NCI-H510A treated with DMSO at 0.1 percent for 48 hours (cell line): Measurements from ENCODE around the gene EIF1B.
"Not testable (repeated sequence)": the region's sequence is repeated elsewhere in the genome, so short reads cannot be mapped to it uniquely, and the experiment has no call there.

Source experiments
- DNase-seq: peaks from one replicate; lab custom pipeline; 2025; lab: John Stamatoyannopoulos, UW

The EIF1B gene

GRCh38 chr3:40309418-40309924 is at the start of gene EIF1B:
Gene EIF1B (plus strand): TSS chr3:40309707. CDS start chr3:40309942, 235 bp downstream.
- DNase-seq: peak; percentile 93

DNA sequence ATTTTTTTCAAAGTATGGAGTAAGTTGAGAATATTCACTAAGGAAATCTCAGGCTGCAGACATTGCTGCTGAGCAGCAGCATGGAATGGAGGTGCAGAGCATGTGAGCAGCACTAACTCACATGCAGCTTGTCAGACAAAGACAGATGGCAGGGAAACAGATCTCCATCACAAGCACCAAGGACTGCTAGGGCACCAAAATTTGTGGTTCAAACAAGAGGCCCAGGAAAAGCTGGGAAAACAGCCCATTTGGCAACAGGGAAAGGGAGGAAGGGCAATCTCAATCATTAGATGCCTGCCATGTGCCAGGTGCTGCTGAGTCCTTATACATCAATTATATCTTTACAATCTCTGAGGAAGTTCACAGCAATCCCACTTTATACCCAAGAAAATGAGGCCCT is 47.2 kb upstream of the EIF1B start:
- DNase-seq: no peak

- no peak for DNase-seq
Measured at GRCh38 chr3:40264451-40264850, 45.1 kb upstream of the EIF1B start.

- DNase-seq: no peak
Measured at GRCh38 chr3:40265181-40265580, 44.3 kb upstream of the EIF1B start.

- DNase-seq: no peak
Measured at GRCh38 chr3:40267937-40268724, 41.4 kb upstream of the EIF1B start.

GRCh38 chr3:40268802-40269524 is 40.5 kb upstream of the EIF1B start:
- no peak for DNase-seq

- DNase-seq: no peak
Measured at GRCh38 chr3:40278791-40279190, 30.7 kb upstream of the EIF1B start.

DNA sequence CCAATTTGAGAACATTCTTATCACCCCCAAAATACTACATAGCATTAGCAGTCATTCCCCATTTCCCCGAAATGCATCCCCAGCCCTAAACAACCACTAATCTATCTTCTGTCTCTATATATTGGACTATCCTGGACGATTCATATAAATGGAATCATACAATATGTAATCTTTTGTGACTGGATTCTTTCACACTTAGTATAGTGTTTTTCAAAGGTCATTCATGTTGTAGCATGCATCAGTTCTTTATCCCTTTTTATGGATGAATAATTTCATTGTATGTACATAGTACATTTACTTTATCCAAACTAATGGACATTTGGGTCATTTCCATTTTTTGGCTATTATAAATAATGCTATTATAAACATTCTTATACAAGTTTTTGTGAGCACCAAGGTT is 27.5 kb upstream of the EIF1B start:
- no peak for DNase-seq

- not testable (repeated sequence) for DNase-seq
Measured at GRCh38 chr3:40283057-40283456, 26.4 kb upstream of the EIF1B start.

- DNase-seq: no peak
Measured at GRCh38 chr3:40287248-40287647, 22.3 kb upstream of the EIF1B start.

- no peak for DNase-seq
Measured at GRCh38 chr3:40290396-40290795, 19.1 kb upstream of the EIF1B start.

- no peak for DNase-seq
Measured at GRCh38 chr3:40291471-40291870, 18.0 kb upstream of the EIF1B start.

GRCh38 chr3:40292637-40293349 is 16.7 kb upstream of the EIF1B start:
- no peak for DNase-seq

DNA sequence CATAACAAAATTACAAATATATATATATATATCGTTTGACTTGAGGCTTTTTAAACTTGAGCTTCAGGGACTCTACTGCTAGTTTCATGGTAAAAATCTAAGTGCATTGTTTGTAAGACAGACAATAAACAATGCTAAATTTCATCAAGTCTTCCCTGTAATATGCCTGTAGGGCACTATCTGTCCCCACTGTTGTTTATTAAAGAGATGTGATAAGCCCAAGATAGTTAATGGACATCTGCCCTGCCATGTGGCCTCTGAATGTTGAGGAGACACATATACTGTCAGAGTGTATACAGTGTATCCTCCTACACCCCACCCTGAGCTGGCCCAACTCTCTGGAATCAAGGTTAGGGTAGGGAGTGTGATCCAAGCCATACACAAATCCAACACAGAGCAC is 15.1 kb upstream of the EIF1B start:
- no peak for DNase-seq

DNA sequence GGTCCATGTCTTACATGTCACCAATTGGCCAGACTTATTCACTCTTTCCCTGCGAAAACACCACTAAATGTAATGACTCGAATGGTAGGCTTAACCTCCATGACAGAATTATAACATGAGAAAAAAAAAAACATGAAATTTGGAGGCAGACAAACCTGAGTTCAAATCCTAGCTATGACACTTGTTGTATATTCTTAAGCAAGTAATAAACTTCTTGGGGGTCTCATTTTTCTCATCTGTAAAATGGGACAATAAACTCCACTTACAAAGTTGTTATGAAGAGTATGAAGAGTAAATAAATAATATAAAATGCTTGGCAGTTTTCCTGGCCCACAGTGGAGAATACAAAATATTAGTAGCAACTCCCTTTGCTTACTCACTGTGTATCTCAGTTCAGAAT is 11.4 kb upstream of the EIF1B start:
- no peak for DNase-seq

DNA sequence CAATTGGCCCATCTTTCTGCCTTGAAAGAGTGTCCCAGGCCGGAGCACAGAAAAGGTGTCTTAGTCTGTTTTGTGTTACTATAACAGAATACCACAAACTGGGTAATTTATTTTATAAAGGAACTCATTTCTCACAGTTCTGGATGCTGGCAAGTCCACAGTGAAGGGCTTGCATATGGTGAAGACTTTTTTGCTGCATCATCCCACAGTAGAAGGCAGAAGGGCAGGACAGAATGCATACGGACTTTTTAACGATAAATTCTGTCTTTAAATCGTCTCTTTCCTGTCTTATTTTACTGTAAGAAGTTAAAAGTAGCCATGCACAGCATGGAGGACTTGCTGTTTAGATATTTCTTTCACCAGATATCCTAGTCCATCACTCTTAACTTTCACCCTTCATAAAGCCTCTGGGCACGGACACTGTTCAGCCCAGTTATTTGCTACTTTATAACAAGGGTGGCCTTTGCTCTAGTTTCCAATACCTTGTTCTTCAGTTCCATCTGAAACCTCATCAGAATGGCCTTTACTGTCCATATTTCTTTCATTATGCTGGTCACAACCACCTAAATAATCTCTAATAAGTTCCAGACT is 10.3 kb upstream of the EIF1B start:
- no peak for DNase-seq

- no peak for DNase-seq
Measured at GRCh38 chr3:40299721-40300335, 9.7 kb upstream of the EIF1B start.

DNA sequence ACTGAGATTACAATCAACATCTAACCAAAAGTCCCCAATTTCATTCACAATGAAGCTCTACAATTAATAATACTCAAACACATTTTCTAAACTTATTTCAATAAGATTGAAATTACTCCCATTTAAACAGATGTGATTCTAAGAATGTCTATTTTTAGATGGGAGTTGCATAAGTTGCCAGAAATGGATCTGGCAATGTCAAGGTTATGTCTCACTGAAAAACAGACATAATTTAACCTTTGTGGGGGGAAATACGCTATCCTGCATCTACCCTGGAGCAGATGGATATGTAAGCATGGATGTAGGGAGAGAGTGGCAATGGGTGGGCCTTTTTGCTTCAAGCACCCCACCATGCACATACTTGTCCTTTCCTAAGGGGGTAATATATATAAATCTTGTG is 6.7 kb upstream of the EIF1B start:
- no peak for DNase-seq

DNA sequence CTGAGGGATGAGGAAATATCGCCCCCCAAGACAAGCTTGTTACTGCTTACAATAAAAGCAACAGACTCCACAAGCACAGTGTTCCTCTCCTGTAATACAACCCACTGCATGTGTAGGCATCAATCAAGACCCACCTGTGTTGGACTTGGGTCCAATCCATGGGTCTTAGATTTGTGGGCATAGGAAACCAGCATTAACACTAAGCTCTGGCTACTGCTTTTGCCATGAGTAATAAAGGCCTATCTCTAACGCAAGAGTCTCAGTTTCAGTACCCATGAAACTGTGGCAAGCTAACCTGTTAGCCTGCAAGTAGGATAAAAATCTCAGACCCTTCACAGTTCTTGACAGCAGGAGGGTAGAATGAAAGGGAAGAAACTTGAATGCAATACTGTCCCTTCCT is 5.2 kb upstream of the EIF1B start:
- DNase-seq: no peak

GRCh38 chr3:40306336-40306735 is 3.2 kb upstream of the EIF1B start:
- no peak for DNase-seq

DNA sequence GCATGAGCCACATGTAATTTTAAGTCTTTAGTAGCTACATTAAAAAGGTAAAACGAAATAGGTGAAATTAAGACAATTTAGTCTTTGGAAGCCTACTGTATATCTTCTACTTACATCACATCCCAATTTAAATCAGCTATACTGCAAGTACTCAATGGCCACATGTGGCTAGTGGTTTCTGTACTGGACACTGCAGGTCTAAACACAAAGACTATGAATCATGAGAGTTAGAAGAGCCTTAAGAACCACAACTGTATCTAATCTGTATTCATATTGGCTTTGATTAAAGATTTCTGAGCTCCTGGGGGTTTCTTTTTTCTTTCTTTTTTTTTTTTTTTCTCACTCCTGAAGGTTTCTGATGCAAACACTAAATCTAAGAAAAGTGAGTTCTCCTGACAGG is 2.3 kb upstream of the EIF1B start:
- DNase-seq: no peak
